ENCODE measurements around the gene HSDL1.

HSDL1 gene

GRCh38 chr16:84096447-84097005 lies 48.5 kb downstream of the HSDL1 start:
- H3K9me3 ChIP-seq (replicated peaks in 1 of 11): no peaks in the 10 kb centered on the region
- H3K36me3 ChIP-seq: peaks cover 82 to 100% (median 94%) of the 10 kb centered on the region in 11 experiments
- H4K20me1 ChIP-seq: peaks cover 64 to 98% (median 92%) of the 10 kb centered on the region in 11 experiments; a peak in 21 of 22 replicates
- H3K9ac ChIP-seq: no peak overlapping the region
- H3K4me3 ChIP-seq: no peak overlapping the region
- peaks cover 13 to 27% (median 23%) of the 10 kb centered on the region in 10 experiments; a peak in 18 of 20 replicates for H3K4me1 ChIP-seq
- TF ChIP-seq Cebpa-rat (IDR thresholded peaks at IDR 0.05): no peak
- H3K4me2 ChIP-seq: no peak overlapping the region
- no peak overlapping the region for H3K27ac ChIP-seq
- H3K27me3 ChIP-seq: peaks cover 0 to 3% (median 0%) of the 10 kb centered on the region in 11 experiments; a peak in 1 of 22 replicates

- Histone ChIP-seq H3K27ac (no peak overlapping the region), H3K36me3 (peaks cover 86 to 100% (median 97%) of the 10 kb centered on the region in 11 experiments), H4K20me1 (peaks cover 60 to 98% (median 92%) of the 10 kb centered on the region in 11 experiments; a peak in 21 of 22 replicates)
Observed at GRCh38 chr16:84095466-84095865, 49.5 kb downstream of the HSDL1 start.

GRCh38 chr16:84093879-84094270 lies 51.1 kb downstream of the HSDL1 start:
- Histone ChIP-seq H3K9ac (no peak overlapping the region), H4K20me1 (peaks cover 62 to 98% (median 92%) of the 10 kb centered on the region in 11 experiments; a peak in 21 of 22 replicates), H3K27ac (no peak overlapping the region), H3K4me2 (no peak overlapping the region), H3K36me3 (peaks cover 83 to 100% (median 95%) of the 10 kb centered on the region in 11 experiments), H3K4me1 (peaks cover 8 to 30% (median 24%) of the 10 kb centered on the region in 10 experiments), H3K27me3 (peaks cover 0 to 21% (median 0%) of the 10 kb centered on the region in 11 experiments; a peak in 5 of 22 replicates), H3K4me3 (no peak overlapping the region), H3K9me3 (replicated peaks in 1 of 11) (no peaks in the 10 kb centered on the region)
- no peak for TF ChIP-seq Cebpa-rat (IDR thresholded peaks at IDR 0.05)

More at GRCh38 chr16:84095466-84095865, 49.5 kb downstream of the HSDL1 start:
- H3K27me3 ChIP-seq: peaks cover 0 to 7% (median 0%) of the 10 kb centered on the region in 11 experiments; a peak in 2 of 22 replicates
- H3K4me3 ChIP-seq: no peak overlapping the region
- no peak overlapping the region for H3K9ac ChIP-seq
- peaks cover 10 to 26% (median 18%) of the 10 kb centered on the region in 10 experiments for H3K4me1 ChIP-seq
- no peak for TF ChIP-seq Cebpa-rat (IDR thresholded peaks at IDR 0.05)
- H3K4me2 ChIP-seq: no peak overlapping the region
- no peaks in the 10 kb centered on the region for H3K9me3 ChIP-seq (replicated peaks in 1 of 11)

GRCh38 chr16:84093120-84093878 lies 51.7 kb downstream of the HSDL1 start:
- H3K27ac ChIP-seq: no peak overlapping the region
- H3K36me3 ChIP-seq: peaks cover 77 to 100% (median 91%) of the 10 kb centered on the region in 11 experiments
- H3K27me3 ChIP-seq: peaks cover 0 to 27% (median 0%) of the 10 kb centered on the region in 11 experiments; a peak in 5 of 22 replicates
- H3K4me3 ChIP-seq: no peak overlapping the region
- peaks cover 62 to 98% (median 92%) of the 10 kb centered on the region in 11 experiments for H4K20me1 ChIP-seq
- no peaks in the 10 kb centered on the region for H3K9me3 ChIP-seq (replicated peaks in 1 of 11)
- H3K4me1 ChIP-seq: peaks cover 14 to 33% (median 29%) of the 10 kb centered on the region in 10 experiments
- no peak overlapping the region for H3K4me2 ChIP-seq
- TF ChIP-seq Cebpa-rat (IDR thresholded peaks at IDR 0.05): no peak
- no peak overlapping the region for H3K9ac ChIP-seq

GRCh38 chr16:84091460-84091859 lies 53.5 kb downstream of the HSDL1 start:
- no peak overlapping the region for H3K4me3 ChIP-seq
- H3K4me2 ChIP-seq: no peak overlapping the region
- peaks cover 65 to 99% (median 96%) of the 10 kb centered on the region in 11 experiments for H4K20me1 ChIP-seq
- no peak overlapping the region for H3K27ac ChIP-seq
- H3K9me3 ChIP-seq (replicated peaks in 1 of 11): no peaks in the 10 kb centered on the region
- peaks cover 32 to 49% (median 45%) of the 10 kb centered on the region in 10 experiments for H3K4me1 ChIP-seq
- H3K27me3 ChIP-seq: peaks cover 0 to 42% (median 0%) of the 10 kb centered on the region in 11 experiments; a peak in 6 of 22 replicates
- no peak overlapping the region for H3K9ac ChIP-seq
- no peak for TF ChIP-seq Cebpa-rat (IDR thresholded peaks at IDR 0.05)
- H3K36me3 ChIP-seq: peaks cover 69 to 100% (median 85%) of the 10 kb centered on the region in 11 experiments

- Histone ChIP-seq H3K9me3 (replicated peaks in 1 of 11) (no peaks in the 10 kb centered on the region), H3K4me2 (peak overlapping the region in 8 of 11 experiments; percentile 75 to 94 (median 90); a peak in 16 of 22 replicates), H3K36me3 (peaks cover 60 to 92% (median 77%) of the 10 kb centered on the region in 11 experiments), H4K20me1 (peaks cover 61 to 98% (median 93%) of the 10 kb centered on the region in 11 experiments), H3K27me3 (peaks cover 0 to 44% (median 0%) of the 10 kb centered on the region in 11 experiments; a peak in 6 of 22 replicates), H3K4me1 (peaks cover 44 to 60% (median 57%) of the 10 kb centered on the region in 10 experiments), H3K9ac (no peak overlapping the region), H3K4me3 (no peak overlapping the region), H3K27ac (no peak overlapping the region)
- no peak for TF ChIP-seq Cebpa-rat (IDR thresholded peaks at IDR 0.05)
Observed at GRCh38 chr16:84090211-84090610, 54.8 kb downstream of the HSDL1 start.

GRCh38 chr16:84088695-84089395 lies 56.1 kb downstream of the HSDL1 start:
- H4K20me1 ChIP-seq: peaks cover 57 to 98% (median 93%) of the 10 kb centered on the region in 11 experiments
- no peaks in the 10 kb centered on the region for H3K9me3 ChIP-seq (replicated peaks in 1 of 11)
- H3K36me3 ChIP-seq: peaks cover 50 to 90% (median 74%) of the 10 kb centered on the region in 11 experiments
- peaks cover 0 to 44% (median 0%) of the 10 kb centered on the region in 11 experiments; a peak in 6 of 22 replicates for H3K27me3 ChIP-seq
- peak overlapping the region in 1 of 11 experiments; percentile 60; a peak in 1 of 22 replicates for H3K9ac ChIP-seq
- peak overlapping the region in 3 of 11 experiments; percentile 20 to 61 (median 41); a peak in 3 of 22 replicates for H3K27ac ChIP-seq
- H3K4me3 ChIP-seq: peak overlapping the region in 1 of 10 experiments; percentile 20; a peak in 1 of 20 replicates
- H3K4me2 ChIP-seq: peak overlapping the region; percentile 66 to 94 (median 87)
- peak in 1 of 11 experiments; percentile 32; a peak in 1 of 22 replicates for TF ChIP-seq Cebpa-rat (IDR thresholded peaks at IDR 0.05)
- H3K4me1 ChIP-seq: peaks cover 50 to 73% (median 65%) of the 10 kb centered on the region in 10 experiments

GRCh38 chr16:84087466-84088151 lies 57.4 kb downstream of the HSDL1 start:
- H3K36me3 ChIP-seq: peaks cover 48 to 86% (median 74%) of the 10 kb centered on the region in 11 experiments
- peaks cover 0 to 44% (median 0%) of the 10 kb centered on the region in 11 experiments; a peak in 6 of 22 replicates for H3K27me3 ChIP-seq
- no peaks in the 10 kb centered on the region for H3K9me3 ChIP-seq (replicated peaks in 1 of 11)
- no peak overlapping the region for H3K4me3 ChIP-seq
- peak overlapping the region in 2 of 11 experiments; percentile 35 to 60; a peak in 2 of 22 replicates for H3K9ac ChIP-seq
- H3K27ac ChIP-seq: peak overlapping the region in 2 of 11 experiments; percentile 20 to 61; a peak in 2 of 22 replicates
- H3K4me1 ChIP-seq: peaks cover 58 to 81% (median 72%) of the 10 kb centered on the region in 10 experiments
- H4K20me1 ChIP-seq: peaks cover 65 to 94% (median 85%) of the 10 kb centered on the region in 11 experiments
- TF ChIP-seq Cebpa-rat (IDR thresholded peaks at IDR 0.05): no peak
- peak overlapping the region; percentile 66 to 94 (median 87) for H3K4me2 ChIP-seq
